Activated CD8-positive, alpha-beta T cell treated with anti-CD3 and anti-CD28 coated beads for 36 hours (primary cell): ENCODE results near the gene FUOM. TPM values are rescaled to one million over a fixed set of nuclear protein-coding genes. Genes with fewer than 3 reads are reported as not detected.
"Not testable (repeated sequence)": the region's sequence is repeated elsewhere in the genome, so short reads cannot be mapped to it uniquely, and the experiment has no call there.

Experiments used
- ATAC-seq: fragments of 200-7000 bp; cut with Tn5 transposase; one replicate; pipeline ENCODE4 v1.10.0; 2021; ENCODE audit warnings: mild to moderate bottlenecking, moderate library complexity
- CTCF ChIA-PET: fragments of 350-600 bp; sonication (Branson Sonifier 250); formaldehyde crosslinking; loops from one replicate; lab custom pipeline; 2021; ENCODE audit warnings: antibody characterized with exemption; lab: Charles Lee
- POLR2A ChIA-PET: fragments of 350-600 bp; sonication (Branson Sonifier 250); formaldehyde crosslinking; loops from one replicate; lab custom pipeline; 2021; ENCODE audit warnings: antibody characterized with exemption; lab: Charles Lee
- DNase-seq: peaks from one replicate; pipeline ENCODE4 v3.0.0-alpha.2; 2020
- H3K27ac Mint-ChIP-seq: one replicate; pipeline ENCODE4 v1.8.0; 2021; ENCODE audit warnings: mild to moderate bottlenecking, mixed read lengths
- H3K27me3 Mint-ChIP-seq: one replicate; pipeline ENCODE4 v1.8.0; 2021; ENCODE audit warnings: mixed read lengths
- H3K36me3 Mint-ChIP-seq: one replicate; pipeline ENCODE4 v1.8.0; 2021; ENCODE audit warnings: low read depth, mixed read lengths
- H3K4me1 Mint-ChIP-seq: one replicate; pipeline ENCODE4 v1.8.0; 2021; ENCODE audit warnings: low read depth, mixed read lengths
- H3K4me3 Mint-ChIP-seq: one replicate; pipeline ENCODE4 v1.8.0; 2021; ENCODE audit warnings: mild to moderate bottlenecking, moderate library complexity, mixed read lengths
- H3K9me3 Mint-ChIP-seq: one replicate; pipeline ENCODE4 v1.8.0; 2021; ENCODE audit warnings: mixed read lengths
- intact Hi-C: fragments of 100-400 bp; cut with micrococcal nuclease; formaldehyde crosslinking; loops from one replicate; pipeline ENCODE4 v1.10.0; 2022
- total RNA-seq, 2 experiments: library from RNA; stranded (reverse); gene quantifications; one replicate each; pipeline ENCODE4 v1.2.3, GENCODE V29; 2021
- TF ChIP-seq, protein P1 (sequence below): fragments of 200-600 bp; IDR thresholded peaks from one replicate; pipeline ENCODE4 v1.8.0; 2022; ENCODE audit warnings: antibody characterized with exemption, mild to moderate bottlenecking

The FUOM gene
- total RNA-seq, 2 experiments from 2014 or later, result 32.2 to 33.7 TPM

DNA sequence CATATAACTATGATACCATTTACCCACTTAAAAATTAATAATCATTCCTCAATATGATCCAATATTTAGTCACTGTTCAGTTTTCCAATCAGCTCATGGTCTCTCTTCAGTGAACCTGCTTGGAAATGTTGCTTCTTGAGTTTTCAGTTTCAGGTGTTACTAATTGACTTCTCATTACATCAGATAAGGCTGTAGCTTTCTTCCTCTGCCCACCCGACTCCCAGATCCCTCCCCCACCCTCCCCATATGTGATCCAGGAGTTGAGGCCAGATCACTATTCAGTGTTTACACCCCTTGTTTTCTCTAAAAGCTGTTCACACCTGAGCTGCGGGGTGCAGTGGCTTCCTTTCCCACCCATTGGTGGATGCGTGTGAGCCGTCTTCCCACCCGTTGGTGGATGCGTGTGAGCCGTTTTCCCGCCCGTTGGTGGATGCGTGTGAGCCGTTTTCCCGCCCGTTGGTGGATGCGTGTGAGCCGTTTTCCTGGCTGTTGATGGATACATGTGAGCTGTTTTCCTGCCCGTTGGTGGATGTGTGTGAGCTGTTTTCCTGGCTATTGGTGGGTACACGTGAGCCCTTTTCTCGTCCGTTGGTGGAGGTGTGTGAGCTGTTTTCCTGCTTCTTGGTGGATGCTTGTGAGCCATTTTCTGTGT, 32.9 kb upstream of the FUOM start:
- TF ChIP-seq, protein P1, sequence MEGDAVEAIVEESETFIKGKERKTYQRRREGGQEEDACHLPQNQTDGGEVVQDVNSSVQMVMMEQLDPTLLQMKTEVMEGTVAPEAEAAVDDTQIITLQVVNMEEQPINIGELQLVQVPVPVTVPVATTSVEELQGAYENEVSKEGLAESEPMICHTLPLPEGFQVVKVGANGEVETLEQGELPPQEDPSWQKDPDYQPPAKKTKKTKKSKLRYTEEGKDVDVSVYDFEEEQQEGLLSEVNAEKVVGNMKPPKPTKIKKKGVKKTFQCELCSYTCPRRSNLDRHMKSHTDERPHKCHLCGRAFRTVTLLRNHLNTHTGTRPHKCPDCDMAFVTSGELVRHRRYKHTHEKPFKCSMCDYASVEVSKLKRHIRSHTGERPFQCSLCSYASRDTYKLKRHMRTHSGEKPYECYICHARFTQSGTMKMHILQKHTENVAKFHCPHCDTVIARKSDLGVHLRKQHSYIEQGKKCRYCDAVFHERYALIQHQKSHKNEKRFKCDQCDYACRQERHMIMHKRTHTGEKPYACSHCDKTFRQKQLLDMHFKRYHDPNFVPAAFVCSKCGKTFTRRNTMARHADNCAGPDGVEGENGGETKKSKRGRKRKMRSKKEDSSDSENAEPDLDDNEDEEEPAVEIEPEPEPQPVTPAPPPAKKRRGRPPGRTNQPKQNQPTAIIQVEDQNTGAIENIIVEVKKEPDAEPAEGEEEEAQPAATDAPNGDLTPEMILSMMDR, result no peak
- ChIA-PET CTCF (interaction anchor here (1.0 to 4.5 kb wide), 9 partner anchors 9 to 129 kb away, joined by 3 to 37 read pairs (median 3); partner anchors contain the start of gene FUOM), POLR2A (interaction anchor here (0.6 to 3.3 kb wide), 10 partner anchors 8 to 34 kb away, joined by 3 to 20 read pairs (median 5); partner anchors contain the start of genes ECHS1, FUOM and PAOX)
- H3K4me3 Mint-ChIP-seq, result peak overlapping the region; percentile 78
- intact Hi-C loops, result loop anchor here (5.0 kb wide), 1 partner anchor 63 kb away; no protein-coding TSS in a partner anchor
- ATAC-seq (peak; percentile 3), DNase-seq (peak; percentile 27)
- H3K36me3 Mint-ChIP-seq, result peaks cover 14% of the 10 kb centered on the region
- no peaks in the 10 kb centered on the region for H3K9me3 Mint-ChIP-seq
- no peaks in the 10 kb centered on the region for H3K27me3 Mint-ChIP-seq
- H3K4me1 Mint-ChIP-seq, result peaks cover 45% of the 10 kb centered on the region
- peak overlapping the region; percentile 97 for H3K27ac Mint-ChIP-seq

DNA sequence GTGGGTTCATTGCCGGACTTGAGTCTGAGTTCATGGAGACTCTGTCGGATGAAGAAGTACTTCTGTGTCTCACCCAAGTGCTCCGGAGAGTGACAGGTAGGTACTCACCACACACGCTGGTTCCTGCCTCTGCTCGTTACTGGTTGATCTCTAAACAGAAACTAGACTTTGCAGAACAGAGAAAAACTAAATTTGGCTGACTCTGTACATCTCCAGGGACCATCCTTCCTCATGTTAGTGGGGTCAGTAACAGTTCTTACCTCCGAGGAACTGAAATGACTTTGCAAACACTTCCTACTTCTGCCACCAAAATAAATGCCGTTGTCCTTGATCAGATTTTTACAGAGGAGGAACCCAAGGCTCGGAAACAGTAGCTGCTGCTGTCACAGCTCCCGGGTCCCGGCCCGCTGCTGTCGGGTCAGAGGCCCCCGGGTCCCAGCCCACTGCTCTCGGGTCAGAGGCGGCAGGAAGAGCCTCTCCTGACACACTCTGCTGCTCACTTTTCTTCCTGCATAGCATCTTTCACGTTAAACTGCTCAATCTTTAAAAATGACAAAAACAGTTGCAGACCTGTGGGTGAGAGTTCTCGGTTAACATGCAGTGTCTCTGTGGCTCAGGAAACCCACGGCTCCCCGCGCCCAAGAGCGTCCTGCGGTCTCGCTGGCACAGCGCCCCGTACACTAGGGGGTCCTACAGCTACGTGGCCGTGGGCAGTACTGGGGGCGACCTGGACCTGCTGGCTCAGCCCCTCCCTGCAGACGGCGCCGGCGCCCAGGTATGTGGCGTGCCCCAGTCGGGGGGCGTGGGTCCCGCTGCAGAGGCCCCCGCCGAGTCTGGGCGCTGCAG, 31.4 kb upstream of the FUOM start:
- intact Hi-C loops, result no loop called here
- peak overlapping the region; percentile 97 for H3K27ac Mint-ChIP-seq
- no peaks in the 10 kb centered on the region for H3K9me3 Mint-ChIP-seq
- DNase-seq (peak; percentile 77), ATAC-seq (peak; percentile 54)
- CTCF ChIA-PET, result interaction anchor here (2.3 to 4.5 kb wide), 2 partner anchors 60 to 81 kb away, joined by 7 to 37 read pairs; no protein-coding TSS in a partner anchor
- H3K27me3 Mint-ChIP-seq, result no peaks in the 10 kb centered on the region
- TF ChIP-seq, protein P1, result peak; percentile 20
- POLR2A ChIA-PET, result interaction anchor here (1.1 to 3.3 kb wide), 9 partner anchors 10 to 33 kb away, joined by 3 to 20 read pairs (median 4); partner anchors contain the start of genes ECHS1, FUOM and PAOX
- H3K4me3 Mint-ChIP-seq, result peak overlapping the region; percentile 78
- peaks cover 35% of the 10 kb centered on the region for H3K4me1 Mint-ChIP-seq
- H3K36me3 Mint-ChIP-seq, result peaks cover 5% of the 10 kb centered on the region

DNA sequence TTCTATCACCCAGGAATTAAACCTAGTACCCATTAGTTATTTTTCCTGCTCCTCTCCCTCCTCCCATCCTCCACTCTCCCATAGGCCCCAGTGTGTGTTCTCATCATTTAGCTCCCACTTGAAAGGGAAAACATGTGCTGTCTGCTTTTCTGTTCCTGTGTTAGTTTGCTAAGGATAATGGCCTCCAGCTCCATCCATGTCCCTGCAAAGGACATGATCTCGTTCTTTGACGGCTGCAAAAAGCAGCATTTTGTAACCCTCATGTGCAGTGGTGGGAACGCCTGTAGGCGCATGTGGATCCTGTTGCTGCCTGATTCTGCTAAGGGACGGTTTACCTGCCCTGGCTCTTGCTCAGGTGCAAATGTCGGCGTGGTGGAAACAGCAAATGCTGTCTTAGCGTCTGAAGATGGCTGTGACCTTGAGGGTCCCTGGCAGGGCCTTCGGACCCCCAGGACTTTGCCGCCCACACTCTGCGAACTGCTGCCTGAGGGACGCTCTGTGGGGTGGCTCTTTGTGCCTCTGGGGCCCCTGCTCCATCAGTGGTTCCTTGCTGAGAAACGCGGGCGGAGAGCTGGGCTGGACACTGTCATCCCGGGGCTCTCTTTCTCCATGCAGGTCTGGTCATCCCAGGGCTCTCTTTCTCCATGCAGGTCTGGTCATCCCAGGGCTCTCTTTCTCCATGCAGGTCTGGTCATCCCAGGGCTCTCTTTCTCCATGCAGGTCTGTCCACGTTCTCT, 30.6 kb upstream of the FUOM start:
- no peak for ATAC-seq
- intact Hi-C loops, result no loop called here

DNA sequence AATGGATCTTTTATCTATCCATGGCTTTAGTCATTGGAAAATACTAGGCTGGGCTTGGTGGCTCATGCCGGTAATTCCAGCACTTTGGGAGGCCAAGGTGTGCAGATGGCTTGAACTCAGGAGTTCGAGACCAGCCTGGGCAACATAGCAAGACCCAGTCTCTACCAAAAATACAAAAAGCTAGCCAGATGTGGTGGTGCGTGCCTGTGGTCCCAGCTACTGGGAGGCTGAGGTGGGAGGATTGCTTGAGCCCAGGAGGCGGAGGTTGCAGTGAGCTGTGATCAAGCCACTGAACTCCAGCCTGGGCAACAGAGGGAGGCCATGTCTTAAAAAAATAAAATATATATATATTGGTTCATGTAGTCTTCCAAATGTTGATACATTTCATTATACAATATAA, 29.1 kb upstream of the FUOM start:
- H3K4me1 Mint-ChIP-seq, result peaks cover 30% of the 10 kb centered on the region
- intact Hi-C loops, ATAC-seq, H3K27me3 Mint-ChIP-seq, H3K9me3 Mint-ChIP-seq, H3K27ac Mint-ChIP-seq, DNase-seq, H3K4me3 Mint-ChIP-seq, H3K36me3 Mint-ChIP-seq: not testable (repeated sequence)
- ChIA-PET CTCF (interaction anchor here (0.8 to 1.6 kb wide), 3 partner anchors 57 to 185 kb away, joined by 3 to 6 read pairs (median 3); no protein-coding TSS in a partner anchor), POLR2A (interaction anchor here (1.6 kb wide), 1 partner anchor 10 kb away, joined by 4 read pairs; no protein-coding TSS in a partner anchor)

More for the DNA sequence above, 30.6 kb upstream of the FUOM start:
- Mint-ChIP-seq H3K27me3 (no peaks in the 10 kb centered on the region), H3K27ac (peak overlapping the region; percentile 97), H3K4me3 (peak overlapping the region; percentile 78), H3K9me3 (no peaks in the 10 kb centered on the region), H3K4me1 (peaks cover 33% of the 10 kb centered on the region), H3K36me3 (peaks cover 5% of the 10 kb centered on the region)
- TF ChIP-seq, protein P1, result no peak
- ChIA-PET POLR2A (interaction anchor here (1.1 to 3.3 kb wide), 3 partner anchors 12 to 22 kb away, joined by 3 to 10 read pairs (median 9); partner anchors contain the start of gene ECHS1), CTCF (interaction anchor here (4.5 kb wide), 1 partner anchor 60 kb away, joined by 37 read pairs; no protein-coding TSS in a partner anchor)
- no peak for DNase-seq

DNA sequence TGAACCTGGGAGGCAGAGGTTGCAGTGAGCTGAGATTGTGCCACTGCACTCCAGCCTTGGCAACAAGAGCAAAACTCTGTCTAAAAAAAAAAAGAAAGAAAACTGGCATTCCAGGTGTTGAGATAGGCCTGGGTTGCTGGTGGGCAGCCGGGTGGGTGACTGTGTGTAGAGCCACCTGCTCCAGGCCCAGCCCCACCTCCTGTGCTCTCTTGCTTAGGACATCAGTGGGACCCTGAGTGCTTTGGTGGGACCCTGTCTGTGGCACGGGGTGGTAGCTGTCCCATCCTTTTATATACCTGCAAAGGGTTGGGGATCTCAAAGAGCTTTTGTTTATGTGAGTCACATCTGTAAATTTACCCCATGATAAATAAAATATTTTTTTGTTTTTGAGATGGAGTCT, 27.4 kb upstream of the FUOM start:
- ChIA-PET POLR2A (no interaction called here), CTCF (no interaction called here)
- Mint-ChIP-seq H3K9me3 (no peaks in the 10 kb centered on the region), H3K4me3 (no peak overlapping the region), H3K27me3 (no peaks in the 10 kb centered on the region), H3K36me3 (peaks cover 2% of the 10 kb centered on the region), H3K4me1 (peaks cover 13% of the 10 kb centered on the region), H3K27ac (no peak overlapping the region)
- TF ChIP-seq, protein P1, result no peak
- no peak for DNase-seq
- intact Hi-C loops, result no loop called here
- ATAC-seq, result no peak
